Esophagus muscularis mucosa (tissue), 3 donors: ENCODE measurements around the gene LRP6.

Source experiments
- CTCF ChIP-seq, 3 experiments: fragments of 200-600 bp in 2 of 3; fragments of 450-650 bp in 1 of 3; sonication (generic) in 2 of 3; IDR thresholded peaks; one replicate each; pipeline ENCODE4 v1.5.1; 2017 to 2019; ENCODE audit warnings: antibody characterized with exemption in 3 of 3, mild to moderate bottlenecking in 2 of 3, moderate library complexity in 1 of 3
- EP300 ChIP-seq: sonication (generic); formaldehyde crosslinking; IDR thresholded peaks from one replicate; pipeline ENCODE4 v1.6.1; 2017; ENCODE audit warnings: antibody characterized with exemption

DNA sequence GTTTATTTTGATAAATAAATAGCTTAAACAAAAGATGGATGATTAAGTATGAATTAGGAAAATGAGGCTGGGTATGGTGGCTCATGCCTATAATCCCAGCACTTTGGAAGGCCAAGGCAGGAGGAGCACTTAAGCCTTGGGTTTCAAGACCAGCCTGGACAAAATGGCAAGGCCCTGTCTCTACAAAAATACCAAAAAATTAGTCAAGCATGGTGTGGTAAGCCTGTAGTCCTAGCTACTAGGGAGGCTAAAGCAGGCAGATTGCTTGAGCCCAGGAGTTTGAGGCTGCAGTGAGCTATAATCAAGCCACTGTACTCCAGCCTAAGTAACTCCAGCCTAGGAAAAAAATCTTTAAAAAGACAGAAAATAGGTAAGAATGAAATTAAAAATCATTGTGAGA is 100.1 kb downstream of the LRP6 start:
- TF ChIP-seq CTCF (IDR thresholded peaks at IDR 0.05) = no peak
- TF ChIP-seq EP300 = no peak
